ENCODE measurements around the gene NELFA. TPM values are rescaled to one million over a fixed set of nuclear protein-coding genes. Genes with fewer than 3 reads are reported as not detected.

Gene NELFA
- total RNA-seq, 1 donor from 2014 or later: 32.5 TPM

DNA sequence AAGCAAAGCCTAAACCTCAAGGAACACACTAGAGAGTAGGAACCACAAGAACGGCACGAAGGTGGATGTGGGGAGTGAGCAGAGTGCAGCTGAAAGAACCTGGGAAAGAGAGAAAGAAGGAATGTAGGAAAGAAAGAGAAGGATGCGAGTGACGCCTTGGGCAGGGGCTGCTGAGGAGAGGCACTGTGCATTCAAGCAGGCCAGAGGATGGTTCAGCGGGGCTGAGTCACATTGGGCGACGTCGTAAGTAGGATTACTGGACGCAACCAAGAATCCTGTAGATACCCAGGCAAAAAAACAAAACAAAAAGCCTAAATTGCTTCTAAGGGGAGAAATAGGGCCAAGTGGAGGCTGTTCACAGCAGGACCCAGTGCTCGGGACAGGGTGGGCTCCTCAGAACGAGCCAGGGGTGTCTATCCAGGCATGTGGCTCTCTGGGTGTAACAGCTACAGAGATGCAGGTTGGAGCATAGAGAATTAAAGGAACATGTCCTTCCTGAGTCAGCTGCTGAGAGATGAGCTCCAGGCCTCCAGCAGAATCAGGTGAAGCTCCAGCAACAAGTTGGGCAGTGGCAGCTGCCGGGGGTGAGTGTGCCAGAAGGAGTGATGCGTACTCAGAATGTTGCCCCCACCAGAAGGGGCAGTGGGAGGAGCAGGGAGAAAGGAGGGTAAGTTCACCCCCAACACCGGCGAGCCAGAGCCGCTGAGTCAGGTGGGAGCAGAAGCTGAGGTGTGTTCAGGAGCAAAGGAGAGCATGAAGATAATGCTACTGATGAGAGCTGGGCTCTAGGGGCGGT lies 38.6 kb downstream of the NELFA start:
- H3K36me3 Mint-ChIP-seq (ENCODE audit: unreplicated experiment): peaks cover 14% of the 10 kb centered on the region
- no peak overlapping the region for H3K27ac Mint-ChIP-seq (ENCODE audit: unreplicated experiment)
- no peaks in the 10 kb centered on the region for H3K27me3 Mint-ChIP-seq (ENCODE audit: unreplicated experiment)
- TF ChIP-seq, protein P1, sequence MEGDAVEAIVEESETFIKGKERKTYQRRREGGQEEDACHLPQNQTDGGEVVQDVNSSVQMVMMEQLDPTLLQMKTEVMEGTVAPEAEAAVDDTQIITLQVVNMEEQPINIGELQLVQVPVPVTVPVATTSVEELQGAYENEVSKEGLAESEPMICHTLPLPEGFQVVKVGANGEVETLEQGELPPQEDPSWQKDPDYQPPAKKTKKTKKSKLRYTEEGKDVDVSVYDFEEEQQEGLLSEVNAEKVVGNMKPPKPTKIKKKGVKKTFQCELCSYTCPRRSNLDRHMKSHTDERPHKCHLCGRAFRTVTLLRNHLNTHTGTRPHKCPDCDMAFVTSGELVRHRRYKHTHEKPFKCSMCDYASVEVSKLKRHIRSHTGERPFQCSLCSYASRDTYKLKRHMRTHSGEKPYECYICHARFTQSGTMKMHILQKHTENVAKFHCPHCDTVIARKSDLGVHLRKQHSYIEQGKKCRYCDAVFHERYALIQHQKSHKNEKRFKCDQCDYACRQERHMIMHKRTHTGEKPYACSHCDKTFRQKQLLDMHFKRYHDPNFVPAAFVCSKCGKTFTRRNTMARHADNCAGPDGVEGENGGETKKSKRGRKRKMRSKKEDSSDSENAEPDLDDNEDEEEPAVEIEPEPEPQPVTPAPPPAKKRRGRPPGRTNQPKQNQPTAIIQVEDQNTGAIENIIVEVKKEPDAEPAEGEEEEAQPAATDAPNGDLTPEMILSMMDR (IDR thresholded peaks at IDR 0.05): no peak
- H3K4me1 Mint-ChIP-seq (ENCODE audit: unreplicated experiment): no peaks in the 10 kb centered on the region
- no peaks in the 10 kb centered on the region for H3K9me3 Mint-ChIP-seq (ENCODE audit: unreplicated experiment)
- no peak overlapping the region for H3K4me3 Mint-ChIP-seq (ENCODE audit: unreplicated experiment)
- DNase-seq (ENCODE audit: extremely low spot score, unreplicated experiment): no peak

DNA sequence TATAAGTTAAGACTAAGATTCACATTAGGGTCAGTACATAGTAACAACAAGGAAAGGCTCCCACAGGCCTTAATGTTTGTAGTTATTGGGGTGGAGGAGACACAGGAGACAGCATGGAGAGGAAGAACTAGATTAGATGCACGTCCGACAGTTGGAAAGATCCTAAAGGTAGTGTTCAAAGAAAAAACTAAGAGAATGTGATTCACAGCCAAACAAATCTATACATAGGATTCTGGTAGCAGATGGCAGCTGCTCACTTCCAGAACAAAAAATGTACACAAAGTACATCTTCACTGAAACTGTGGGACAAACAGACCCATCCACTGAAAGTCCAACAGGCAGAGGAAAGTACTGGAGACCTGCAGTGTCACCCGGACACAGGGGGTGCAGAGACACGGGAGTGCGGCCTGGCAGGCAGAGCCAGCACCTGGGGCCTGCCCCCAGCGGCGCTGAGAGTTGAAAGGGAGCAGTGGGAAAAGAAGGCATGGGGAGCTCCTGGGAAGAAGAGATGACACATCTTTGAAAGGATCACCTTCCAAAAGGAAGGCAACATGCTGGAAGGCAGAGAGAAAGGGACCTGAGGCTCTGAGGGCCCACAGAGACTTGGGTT lies 40.0 kb downstream of the NELFA start:
- Mint-ChIP-seq H3K36me3 (ENCODE audit: unreplicated experiment) (peaks cover 18% of the 10 kb centered on the region), H3K27ac (ENCODE audit: unreplicated experiment) (no peak overlapping the region), H3K4me1 (ENCODE audit: unreplicated experiment) (no peaks in the 10 kb centered on the region), H3K9me3 (ENCODE audit: unreplicated experiment) (no peaks in the 10 kb centered on the region), H3K27me3 (ENCODE audit: unreplicated experiment) (no peaks in the 10 kb centered on the region), H3K4me3 (ENCODE audit: unreplicated experiment) (no peak overlapping the region)
- TF ChIP-seq, protein P1 (IDR thresholded peaks at IDR 0.05): no peak
- DNase-seq (ENCODE audit: extremely low spot score, unreplicated experiment): no peak

DNA sequence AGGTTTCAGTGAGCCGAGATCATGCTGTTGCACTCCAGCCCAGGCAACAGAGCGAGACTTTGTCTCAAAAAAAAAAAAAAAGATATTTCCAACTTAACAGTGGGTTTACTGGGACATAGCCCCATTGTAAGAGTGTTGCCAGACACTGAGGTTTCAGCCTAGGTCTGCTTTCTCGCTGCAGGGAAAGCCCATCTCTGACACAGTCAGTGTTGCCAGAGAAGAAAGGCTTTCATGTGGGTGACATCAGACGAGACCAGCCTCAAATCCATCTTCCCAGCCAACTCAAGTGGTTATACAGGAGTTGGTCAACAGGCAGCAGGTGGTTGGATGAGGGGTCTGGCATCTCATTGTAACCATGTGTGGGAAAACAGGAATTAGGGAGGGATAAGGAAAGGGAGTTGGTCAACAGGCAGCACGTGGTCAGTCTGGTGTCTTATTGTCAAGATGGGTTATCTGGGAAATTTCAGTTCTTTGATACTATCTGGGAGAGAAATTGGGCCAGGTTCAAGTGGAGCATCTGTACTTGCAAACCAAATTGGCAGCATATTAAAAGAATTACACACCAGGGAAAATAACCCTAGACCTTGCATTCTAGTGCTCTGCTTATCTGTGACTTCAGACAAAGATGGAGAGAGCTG lies 41.1 kb downstream of the NELFA start:
- Mint-ChIP-seq H3K36me3 (ENCODE audit: unreplicated experiment) (peaks cover 23% of the 10 kb centered on the region), H3K4me3 (ENCODE audit: unreplicated experiment) (no peak overlapping the region), H3K27ac (ENCODE audit: unreplicated experiment) (no peak overlapping the region), H3K27me3 (ENCODE audit: unreplicated experiment) (no peaks in the 10 kb centered on the region), H3K9me3 (ENCODE audit: unreplicated experiment) (no peaks in the 10 kb centered on the region), H3K4me1 (ENCODE audit: unreplicated experiment) (no peaks in the 10 kb centered on the region)
- TF ChIP-seq, protein P1 (IDR thresholded peaks at IDR 0.05): no peak
- no peak for DNase-seq (ENCODE audit: extremely low spot score, unreplicated experiment)

DNA sequence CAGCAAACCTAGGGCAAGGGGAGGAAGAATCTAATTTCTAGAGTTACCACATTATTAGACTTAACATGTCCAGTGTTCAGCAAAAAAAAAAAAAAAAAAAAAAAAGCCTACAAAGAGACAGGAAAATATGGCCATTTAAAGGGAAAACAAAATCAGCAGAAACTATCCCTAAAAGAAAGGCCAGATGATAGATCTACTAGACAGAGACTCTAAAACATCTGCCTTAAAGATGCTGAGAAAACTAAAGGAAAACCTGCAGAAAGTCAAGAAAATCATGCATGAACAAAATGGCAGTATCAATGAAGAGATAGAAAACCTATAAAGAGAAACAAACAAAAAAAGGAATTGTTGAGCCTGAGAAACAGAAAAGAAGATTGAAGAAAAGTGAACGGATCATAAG lies 43.8 kb downstream of the NELFA start:
- no peaks in the 10 kb centered on the region for H3K27me3 Mint-ChIP-seq (ENCODE audit: unreplicated experiment)
- TF ChIP-seq, protein P1 (IDR thresholded peaks at IDR 0.05): no peak
- DNase-seq (ENCODE audit: extremely low spot score, unreplicated experiment): no peak
- H3K4me3 Mint-ChIP-seq (ENCODE audit: unreplicated experiment): no peak overlapping the region
- no peaks in the 10 kb centered on the region for H3K9me3 Mint-ChIP-seq (ENCODE audit: unreplicated experiment)
- no peak overlapping the region for H3K27ac Mint-ChIP-seq (ENCODE audit: unreplicated experiment)
- H3K4me1 Mint-ChIP-seq (ENCODE audit: unreplicated experiment): no peaks in the 10 kb centered on the region
- H3K36me3 Mint-ChIP-seq (ENCODE audit: unreplicated experiment): peaks cover 33% of the 10 kb centered on the region

DNA sequence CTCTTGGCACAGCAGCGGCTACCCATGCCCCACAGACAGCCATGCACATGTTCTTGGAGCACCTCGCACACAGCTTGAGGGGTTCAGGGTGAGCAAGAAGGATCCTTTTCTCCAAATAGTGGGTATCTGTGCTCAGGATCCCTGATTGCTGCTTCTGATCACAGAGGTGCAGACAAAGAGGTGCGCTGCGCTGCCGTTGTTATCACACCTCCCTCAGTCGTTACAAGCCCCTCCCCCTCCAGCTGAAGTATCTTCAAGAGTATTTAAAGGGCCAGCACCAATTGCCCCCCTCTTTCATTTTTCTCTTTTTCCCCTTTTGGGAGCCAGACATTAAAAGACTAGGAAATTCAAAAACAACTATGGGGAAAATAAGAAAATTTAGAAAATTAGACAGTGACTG lies 44.3 kb downstream of the NELFA start:
- no peak overlapping the region for H3K27ac Mint-ChIP-seq (ENCODE audit: unreplicated experiment)
- H3K27me3 Mint-ChIP-seq (ENCODE audit: unreplicated experiment): no peaks in the 10 kb centered on the region
- no peak for DNase-seq (ENCODE audit: extremely low spot score, unreplicated experiment)
- no peaks in the 10 kb centered on the region for H3K9me3 Mint-ChIP-seq (ENCODE audit: unreplicated experiment)
- H3K4me3 Mint-ChIP-seq (ENCODE audit: unreplicated experiment): no peak overlapping the region
- TF ChIP-seq, protein P1 (IDR thresholded peaks at IDR 0.05): no peak
- no peaks in the 10 kb centered on the region for H3K4me1 Mint-ChIP-seq (ENCODE audit: unreplicated experiment)
- H3K36me3 Mint-ChIP-seq (ENCODE audit: unreplicated experiment): peaks cover 34% of the 10 kb centered on the region
